ENCODE measurements around the gene TTLL6. TPM values are rescaled to one million over a fixed set of nuclear protein-coding genes. Genes with fewer than 3 reads are reported as not detected.

TTLL6 gene
- total RNA-seq, 1 donor from 2014 or later, result 2.8 TPM

GRCh38 chr17:48792033-48792798, 24.8 kb downstream of the TTLL6 start:
- H3K9me3 Mint-ChIP-seq, result no peaks in the 10 kb centered on the region
- no peak for TF ChIP-seq CTCF (conservative IDR thresholded peaks at IDR 0.05)

GRCh38 chr17:48791128-48792032, 25.6 kb downstream of the TTLL6 start:
- no peaks in the 10 kb centered on the region for H3K36me3 Mint-ChIP-seq
- peaks cover 15% of the 10 kb centered on the region for H3K4me1 Mint-ChIP-seq (ENCODE audit: unreplicated experiment)
- H3K27ac Mint-ChIP-seq, result no peak overlapping the region
- TF ChIP-seq CTCF (conservative IDR thresholded peaks at IDR 0.05), result peak; percentile 84
- peaks cover 65% of the 10 kb centered on the region for H3K27me3 Mint-ChIP-seq
- H3K9me3 Mint-ChIP-seq, result no peaks in the 10 kb centered on the region
- no peak overlapping the region for H3K4me3 Mint-ChIP-seq
- DNase-seq (ENCODE audit: extremely low spot score, unreplicated experiment), result no peak

More at GRCh38 chr17:48792033-48792798, 24.8 kb downstream of the TTLL6 start:
- no peak overlapping the region for H3K4me3 Mint-ChIP-seq
- H3K36me3 Mint-ChIP-seq, result no peaks in the 10 kb centered on the region
- no peak for DNase-seq (ENCODE audit: extremely low spot score, unreplicated experiment)
- peaks cover 63% of the 10 kb centered on the region for H3K27me3 Mint-ChIP-seq
- H3K4me1 Mint-ChIP-seq (ENCODE audit: unreplicated experiment), result peaks cover 15% of the 10 kb centered on the region
- H3K27ac Mint-ChIP-seq, result no peak overlapping the region

- no peak overlapping the region for H3K4me3 Mint-ChIP-seq
- H3K9me3 Mint-ChIP-seq, result no peaks in the 10 kb centered on the region
- peaks cover 10% of the 10 kb centered on the region for H3K4me1 Mint-ChIP-seq (ENCODE audit: unreplicated experiment)
- TF ChIP-seq CTCF (conservative IDR thresholded peaks at IDR 0.05), result no peak
- H3K27me3 Mint-ChIP-seq, result peaks cover 68% of the 10 kb centered on the region
- DNase-seq (ENCODE audit: extremely low spot score, unreplicated experiment), result no peak
- H3K36me3 Mint-ChIP-seq, result no peaks in the 10 kb centered on the region
- H3K27ac Mint-ChIP-seq, result no peak overlapping the region
Measured at GRCh38 chr17:48790607-48791127, 26.4 kb downstream of the TTLL6 start.

- no peak overlapping the region for H3K4me3 Mint-ChIP-seq
- H3K27me3 Mint-ChIP-seq, result peaks cover 74% of the 10 kb centered on the region
- no peaks in the 10 kb centered on the region for H3K9me3 Mint-ChIP-seq
- H3K36me3 Mint-ChIP-seq, result no peaks in the 10 kb centered on the region
- TF ChIP-seq CTCF (conservative IDR thresholded peaks at IDR 0.05), result no peak
- peaks cover 5% of the 10 kb centered on the region for H3K4me1 Mint-ChIP-seq (ENCODE audit: unreplicated experiment)
- DNase-seq (ENCODE audit: extremely low spot score, unreplicated experiment), result no peak
- no peak overlapping the region for H3K27ac Mint-ChIP-seq
Measured at GRCh38 chr17:48787828-48788227, 29.2 kb downstream of the TTLL6 start.

GRCh38 chr17:48779421-48779820, 37.6 kb downstream of the TTLL6 start:
- H3K27me3 Mint-ChIP-seq, result peaks cover 43% of the 10 kb centered on the region

More at GRCh38 chr17:48779421-48779820, 37.6 kb downstream of the TTLL6 start:
- no peak for TF ChIP-seq CTCF (conservative IDR thresholded peaks at IDR 0.05)
- DNase-seq (ENCODE audit: extremely low spot score, unreplicated experiment), result no peak
- H3K4me1 Mint-ChIP-seq (ENCODE audit: unreplicated experiment), result no peaks in the 10 kb centered on the region
- no peaks in the 10 kb centered on the region for H3K9me3 Mint-ChIP-seq
- H3K36me3 Mint-ChIP-seq, result no peaks in the 10 kb centered on the region
- no peak overlapping the region for H3K27ac Mint-ChIP-seq
- H3K4me3 Mint-ChIP-seq, result no peak overlapping the region
